ENCODE results near the gene LPA. TPM values are rescaled to one million over a fixed set of nuclear protein-coding genes. Genes with fewer than 3 reads are reported as not detected.
"Not testable (repeated sequence)": the region's sequence is repeated elsewhere in the genome, so short reads cannot be mapped to it uniquely, and the experiment has no call there.

LPA gene
- total RNA-seq, 1 experiment from 2014 or later, result not detected

- Histone ChIP-seq H3K27ac (ENCODE audit: low read length) (no peak overlapping the region), H3K27me3 (ENCODE audit: low read length) (no peaks in the 10 kb centered on the region), H3K4me3 (ENCODE audit: low read length) (no peak overlapping the region), H4K20me1 (ENCODE audit: insufficient read depth, low read depth, low read length) (no peaks in the 10 kb centered on the region), H3K9me2 (replicated peaks; ENCODE audit: insufficient read depth, low read length) (no peaks in the 10 kb centered on the region), H3K9me3 (ENCODE audit: low read length) (no peaks in the 10 kb centered on the region), H2AFZ (ENCODE audit: low read length) (no peak overlapping the region), H3K36me3 (ENCODE audit: insufficient read depth, low read length) (no peaks in the 10 kb centered on the region), H3K4me2 (ENCODE audit: low read depth, low read length, poor library complexity, severe bottlenecking) (no peak overlapping the region), H3K79me2 (ENCODE audit: low read length) (no peaks in the 10 kb centered on the region), H3K9ac (ENCODE audit: low read length) (no peak overlapping the region), H3K4me1 (ENCODE audit: low read length) (no peaks in the 10 kb centered on the region)
- no peak for DNase-seq
Observed at GRCh38 chr6:160678230-160678629, 14.2 kb upstream of the LPA start.

- not testable (repeated sequence) for H3K9me2 ChIP-seq (replicated peaks; ENCODE audit: insufficient read depth, low read length); H3K4me1 ChIP-seq (ENCODE audit: low read length); H3K27me3 ChIP-seq (ENCODE audit: low read length); H3K9me3 ChIP-seq (ENCODE audit: low read length); H4K20me1 ChIP-seq (ENCODE audit: insufficient read depth, low read depth, low read length); H3K79me2 ChIP-seq (ENCODE audit: low read length); H3K9ac ChIP-seq (ENCODE audit: low read length); DNase-seq; H3K27ac ChIP-seq (ENCODE audit: low read length); H2AFZ ChIP-seq (ENCODE audit: low read length); H3K36me3 ChIP-seq (ENCODE audit: insufficient read depth, low read length); H3K4me3 ChIP-seq (ENCODE audit: low read length); H3K4me2 ChIP-seq (ENCODE audit: low read depth, low read length, poor library complexity, severe bottlenecking)
Observed at GRCh38 chr6:160676418-160676817, 12.3 kb upstream of the LPA start.

GRCh38 chr6:160668589-160668988, 4.5 kb upstream of the LPA start:
- Histone ChIP-seq H3K4me3 (ENCODE audit: low read length) (no peak overlapping the region), H3K4me1 (ENCODE audit: low read length) (no peaks in the 10 kb centered on the region), H4K20me1 (ENCODE audit: insufficient read depth, low read depth, low read length) (no peaks in the 10 kb centered on the region), H3K27me3 (ENCODE audit: low read length) (no peaks in the 10 kb centered on the region), H3K9ac (ENCODE audit: low read length) (no peak overlapping the region), H3K27ac (ENCODE audit: low read length) (no peak overlapping the region), H3K9me2 (replicated peaks; ENCODE audit: insufficient read depth, low read length) (no peaks in the 10 kb centered on the region), H3K9me3 (ENCODE audit: low read length) (no peaks in the 10 kb centered on the region), H3K4me2 (ENCODE audit: low read depth, low read length, poor library complexity, severe bottlenecking) (no peak overlapping the region), H3K79me2 (ENCODE audit: low read length) (no peaks in the 10 kb centered on the region), H3K36me3 (ENCODE audit: insufficient read depth, low read length) (no peaks in the 10 kb centered on the region), H2AFZ (ENCODE audit: low read length) (no peak overlapping the region)
- no peak for DNase-seq

GRCh38 chr6:160667639-160668481, 3.8 kb upstream of the LPA start:
- Histone ChIP-seq H3K9me2 (replicated peaks; ENCODE audit: insufficient read depth, low read length) (no peaks in the 10 kb centered on the region), H4K20me1 (ENCODE audit: insufficient read depth, low read depth, low read length) (no peaks in the 10 kb centered on the region), H3K79me2 (ENCODE audit: low read length) (no peaks in the 10 kb centered on the region), H3K27ac (ENCODE audit: low read length) (no peak overlapping the region), H3K9me3 (ENCODE audit: low read length) (no peaks in the 10 kb centered on the region), H2AFZ (ENCODE audit: low read length) (no peak overlapping the region), H3K27me3 (ENCODE audit: low read length) (no peaks in the 10 kb centered on the region), H3K36me3 (ENCODE audit: insufficient read depth, low read length) (no peaks in the 10 kb centered on the region), H3K4me1 (ENCODE audit: low read length) (no peaks in the 10 kb centered on the region), H3K4me3 (ENCODE audit: low read length) (no peak overlapping the region), H3K9ac (ENCODE audit: low read length) (no peak overlapping the region), H3K4me2 (ENCODE audit: low read depth, low read length, poor library complexity, severe bottlenecking) (no peak overlapping the region)
- DNase-seq, result peak; percentile 70

GRCh38 chr6:160662842-160663241, 1.2 kb downstream of the LPA start:
- H3K4me3 ChIP-seq (ENCODE audit: low read length), result no peak overlapping the region
- H3K9me2 ChIP-seq (replicated peaks; ENCODE audit: insufficient read depth, low read length), result no peaks in the 10 kb centered on the region
- H3K27me3 ChIP-seq (ENCODE audit: low read length), result no peaks in the 10 kb centered on the region
- H4K20me1 ChIP-seq (ENCODE audit: insufficient read depth, low read depth, low read length), result no peaks in the 10 kb centered on the region
- H3K27ac ChIP-seq (ENCODE audit: low read length), result no peak overlapping the region
- H3K9me3 ChIP-seq (ENCODE audit: low read length), result no peaks in the 10 kb centered on the region
- H3K9ac ChIP-seq (ENCODE audit: low read length), result no peak overlapping the region
- no peaks in the 10 kb centered on the region for H3K4me1 ChIP-seq (ENCODE audit: low read length)
- no peaks in the 10 kb centered on the region for H3K36me3 ChIP-seq (ENCODE audit: insufficient read depth, low read length)
- no peak overlapping the region for H3K4me2 ChIP-seq (ENCODE audit: low read depth, low read length, poor library complexity, severe bottlenecking)
- H2AFZ ChIP-seq (ENCODE audit: low read length), result no peak overlapping the region
- no peaks in the 10 kb centered on the region for H3K79me2 ChIP-seq (ENCODE audit: low read length)
- no peak for DNase-seq

GRCh38 chr6:160662429-160662828, 1.6 kb downstream of the LPA start:
- H3K9ac ChIP-seq (ENCODE audit: low read length), result no peak overlapping the region
- no peak overlapping the region for H3K4me3 ChIP-seq (ENCODE audit: low read length)
- H3K79me2 ChIP-seq (ENCODE audit: low read length), result no peaks in the 10 kb centered on the region
- H3K9me2 ChIP-seq (replicated peaks; ENCODE audit: insufficient read depth, low read length), result no peaks in the 10 kb centered on the region
- H3K27ac ChIP-seq (ENCODE audit: low read length), result no peak overlapping the region
- H2AFZ ChIP-seq (ENCODE audit: low read length), result no peak overlapping the region
- H3K9me3 ChIP-seq (ENCODE audit: low read length), result no peaks in the 10 kb centered on the region
- H3K4me1 ChIP-seq (ENCODE audit: low read length), result no peaks in the 10 kb centered on the region
- no peak overlapping the region for H3K4me2 ChIP-seq (ENCODE audit: low read depth, low read length, poor library complexity, severe bottlenecking)
- H4K20me1 ChIP-seq (ENCODE audit: insufficient read depth, low read depth, low read length), result no peaks in the 10 kb centered on the region
- no peaks in the 10 kb centered on the region for H3K36me3 ChIP-seq (ENCODE audit: insufficient read depth, low read length)
- DNase-seq, result no peak
- no peaks in the 10 kb centered on the region for H3K27me3 ChIP-seq (ENCODE audit: low read length)

GRCh38 chr6:160661216-160661615, 2.9 kb downstream of the LPA start:
- H3K4me1 ChIP-seq (ENCODE audit: low read length), result no peaks in the 10 kb centered on the region
- H3K36me3 ChIP-seq (ENCODE audit: insufficient read depth, low read length), result no peaks in the 10 kb centered on the region
- no peaks in the 10 kb centered on the region for H3K9me3 ChIP-seq (ENCODE audit: low read length)
- no peaks in the 10 kb centered on the region for H4K20me1 ChIP-seq (ENCODE audit: insufficient read depth, low read depth, low read length)
- no peak overlapping the region for H2AFZ ChIP-seq (ENCODE audit: low read length)
- DNase-seq, result no peak
- H3K27me3 ChIP-seq (ENCODE audit: low read length), result no peaks in the 10 kb centered on the region
- no peak overlapping the region for H3K4me2 ChIP-seq (ENCODE audit: low read depth, low read length, poor library complexity, severe bottlenecking)
- no peak overlapping the region for H3K4me3 ChIP-seq (ENCODE audit: low read length)
- no peak overlapping the region for H3K27ac ChIP-seq (ENCODE audit: low read length)
- H3K9ac ChIP-seq (ENCODE audit: low read length), result no peak overlapping the region
- no peaks in the 10 kb centered on the region for H3K9me2 ChIP-seq (replicated peaks; ENCODE audit: insufficient read depth, low read length)
- H3K79me2 ChIP-seq (ENCODE audit: low read length), result no peaks in the 10 kb centered on the region

- no peaks in the 10 kb centered on the region for H3K4me1 ChIP-seq (ENCODE audit: low read length)
- H3K27me3 ChIP-seq (ENCODE audit: low read length), result no peaks in the 10 kb centered on the region
- no peaks in the 10 kb centered on the region for H3K36me3 ChIP-seq (ENCODE audit: insufficient read depth, low read length)
- no peaks in the 10 kb centered on the region for H3K9me3 ChIP-seq (ENCODE audit: low read length)
- H3K4me3 ChIP-seq (ENCODE audit: low read length), result no peak overlapping the region
- H3K79me2 ChIP-seq (ENCODE audit: low read length), result no peaks in the 10 kb centered on the region
- no peak overlapping the region for H3K9ac ChIP-seq (ENCODE audit: low read length)
- no peak overlapping the region for H3K27ac ChIP-seq (ENCODE audit: low read length)
- H3K9me2 ChIP-seq (replicated peaks; ENCODE audit: insufficient read depth, low read length), result no peaks in the 10 kb centered on the region
- H3K4me2 ChIP-seq (ENCODE audit: low read depth, low read length, poor library complexity, severe bottlenecking), result no peak overlapping the region
- H4K20me1 ChIP-seq (ENCODE audit: insufficient read depth, low read depth, low read length), result no peaks in the 10 kb centered on the region
- H2AFZ ChIP-seq (ENCODE audit: low read length), result no peak overlapping the region
- DNase-seq, result no peak
Observed at GRCh38 chr6:160659562-160659961, 4.5 kb downstream of the LPA start.

Measured in Karpas-422 (cell line).